Activated CD8-positive, alpha-beta memory T cell treated with anti-CD3 and anti-CD28 coated beads, Interleukin-2, amount 50 U/mL, for 1 hour (primary cell): ENCODE measurements around the gene PWP2.
"Not testable (repeated sequence)": the region's sequence is repeated elsewhere in the genome, so short reads cannot be mapped to it uniquely, and the experiment has no call there.

Experiments
- DNase-seq: peaks from one replicate; pipeline ENCODE4 v3.0.0-alpha.2; 2020; ENCODE audit errors: extremely low read depth

PWP2 gene

DNA sequence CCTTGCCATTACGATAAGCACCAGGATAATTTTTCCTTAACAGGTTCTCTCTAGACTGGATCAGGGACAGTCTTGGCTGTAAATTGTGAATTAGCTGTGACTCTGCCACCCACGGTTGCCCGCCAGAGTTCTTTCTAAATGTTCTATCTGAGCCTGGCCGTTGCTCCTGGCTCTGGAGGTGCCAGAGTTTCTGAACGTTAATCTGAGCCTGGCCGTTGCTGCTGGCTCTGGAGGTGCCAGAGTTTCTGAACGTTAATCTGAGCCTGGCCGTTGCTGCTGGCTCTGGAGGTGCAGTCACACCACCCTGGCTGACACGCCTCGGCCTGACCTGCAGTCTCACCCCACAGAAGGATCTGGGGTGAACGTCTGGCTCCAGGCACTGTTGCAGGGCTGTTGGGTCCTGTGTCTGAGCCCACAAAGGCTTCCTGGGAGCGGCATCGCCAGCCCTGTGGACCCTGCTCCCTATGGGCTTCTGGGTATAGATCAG lies 56.0 kb downstream of the PWP2 start:
- DNase-seq, result not testable (repeated sequence)

DNA sequence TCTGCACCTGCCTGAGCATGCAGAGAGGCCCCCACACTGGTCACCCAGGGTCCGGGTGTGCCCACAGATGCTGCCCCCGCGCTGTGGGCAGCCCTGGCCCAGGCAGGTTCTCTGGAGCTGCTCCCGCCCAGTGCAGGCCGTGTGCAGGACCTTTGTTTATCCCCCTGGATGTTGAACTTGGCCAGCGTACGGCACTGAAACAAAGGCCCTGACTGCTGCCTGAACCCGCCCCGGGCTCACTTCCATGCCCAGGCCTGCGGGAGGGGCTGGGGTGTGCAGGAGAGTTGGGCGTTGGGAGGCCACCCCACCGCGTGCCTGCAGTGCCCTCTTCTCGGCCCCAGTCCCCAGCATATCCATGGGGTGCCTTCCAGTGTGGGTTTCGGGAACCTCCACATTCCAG lies 58.7 kb downstream of the PWP2 start:
- not testable (repeated sequence) for DNase-seq

DNA sequence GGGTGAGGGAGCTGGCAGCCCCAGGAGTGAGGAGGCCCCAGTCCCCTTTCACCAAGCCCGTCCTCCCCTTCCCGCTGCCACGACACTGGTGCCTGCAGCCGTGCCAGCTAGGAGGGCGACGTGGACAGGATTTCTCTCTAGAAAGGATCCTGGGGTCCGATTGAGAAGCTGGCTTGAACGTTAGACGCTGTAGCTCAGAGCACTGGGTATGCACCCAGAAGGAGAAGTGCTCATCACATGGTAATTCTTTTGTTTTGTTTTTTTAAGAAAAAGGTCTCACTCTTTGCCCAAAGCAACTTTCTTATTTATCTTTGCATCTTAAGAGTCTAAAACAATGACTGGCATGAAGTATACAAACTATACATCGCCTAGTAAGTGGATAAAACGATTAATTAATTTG lies 60.3 kb downstream of the PWP2 start:
- DNase-seq, result not testable (repeated sequence)

DNA sequence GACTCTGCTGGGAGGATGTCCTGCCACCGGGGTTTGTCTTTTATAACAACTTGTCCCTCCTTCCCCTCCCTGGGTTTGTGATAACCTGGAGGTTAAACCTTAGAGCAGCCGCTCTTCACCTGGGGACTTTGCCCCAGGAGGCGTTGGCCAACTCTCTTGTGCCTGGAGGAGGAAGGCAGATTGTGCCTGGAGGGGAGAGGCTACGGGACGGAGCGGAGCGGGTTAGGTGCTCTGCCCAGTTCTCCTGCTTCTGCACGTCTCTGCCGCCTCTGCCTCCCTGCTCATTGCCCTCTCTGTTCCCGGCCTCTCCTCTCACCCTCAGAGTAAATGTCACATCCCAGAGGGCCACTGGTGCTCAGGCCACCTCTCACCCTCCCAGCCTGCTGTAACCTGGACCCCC lies 63.1 kb downstream of the PWP2 start:
- DNase-seq, result not testable (repeated sequence)

DNA sequence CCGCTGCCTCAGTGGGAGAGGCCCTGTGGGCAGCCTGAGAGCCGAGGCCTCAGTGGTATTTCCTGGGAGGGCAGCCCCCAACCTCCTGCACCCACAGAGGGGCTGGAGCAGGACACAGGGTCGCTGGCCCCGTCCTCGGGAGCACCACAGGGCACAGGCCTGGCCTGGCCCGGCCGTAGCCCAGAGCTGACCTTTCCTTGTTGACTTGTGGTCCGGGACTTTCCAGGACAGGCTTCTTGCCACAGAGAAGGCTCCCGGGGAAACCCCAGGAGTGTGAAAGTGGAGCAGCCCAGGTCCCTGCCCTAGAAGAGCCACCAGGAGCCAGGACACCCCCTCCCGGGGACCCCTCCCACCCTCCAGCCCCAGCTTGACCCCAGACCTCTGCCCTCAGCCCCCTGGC lies 63.7 kb downstream of the PWP2 start:
- DNase-seq, result not testable (repeated sequence)

DNA sequence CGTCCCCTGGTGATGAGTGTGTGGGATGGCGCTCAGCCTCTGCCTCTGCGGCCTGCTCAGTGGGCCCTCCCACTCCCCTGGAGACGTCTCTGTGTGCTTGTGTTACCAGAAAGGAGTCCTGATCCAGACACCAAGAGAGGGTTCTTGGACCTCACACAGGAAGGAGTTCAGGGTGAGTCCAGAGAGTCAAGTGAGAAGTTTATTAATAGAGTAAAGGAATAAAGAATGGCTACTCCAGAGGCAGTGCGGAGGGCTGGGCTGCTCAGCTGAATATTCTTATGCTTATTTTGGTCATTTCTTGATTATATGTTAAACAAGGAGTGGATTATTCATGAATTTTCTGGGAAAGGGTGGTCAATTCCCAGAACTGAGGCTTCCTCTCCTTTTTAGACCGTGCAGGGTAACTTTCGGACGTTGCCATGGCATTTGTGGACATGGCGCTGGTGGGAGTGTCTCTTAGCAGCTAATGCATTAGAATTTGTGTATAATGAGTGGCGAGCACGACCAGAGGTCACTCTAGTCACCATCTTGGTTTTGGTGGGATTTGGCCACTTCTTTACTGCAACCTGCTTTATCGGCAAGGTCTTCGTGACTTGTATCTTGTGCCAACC lies 64.9 kb downstream of the PWP2 start:
- not testable (repeated sequence) for DNase-seq

DNA sequence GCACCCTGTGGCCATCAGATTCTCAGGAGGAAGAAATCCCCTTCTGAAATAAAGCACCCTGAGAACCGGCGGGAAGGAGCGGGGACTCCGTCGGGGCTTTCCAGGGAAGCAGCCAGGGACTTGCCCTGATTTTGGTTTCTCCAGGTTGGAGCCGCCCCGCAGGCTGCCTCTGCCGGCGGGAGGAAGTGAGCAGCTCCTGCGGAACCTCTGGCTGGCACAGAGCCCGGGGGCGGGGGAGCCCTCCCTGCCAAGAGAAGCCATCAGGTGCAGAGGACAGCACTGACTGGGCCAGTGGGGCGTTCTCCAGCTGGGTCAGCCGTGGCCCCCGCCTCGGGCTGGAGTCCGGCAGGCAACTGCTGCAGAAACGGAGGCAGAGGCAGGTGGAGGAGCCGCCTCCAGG lies 65.5 kb downstream of the PWP2 start:
- not testable (repeated sequence) for DNase-seq

DNA sequence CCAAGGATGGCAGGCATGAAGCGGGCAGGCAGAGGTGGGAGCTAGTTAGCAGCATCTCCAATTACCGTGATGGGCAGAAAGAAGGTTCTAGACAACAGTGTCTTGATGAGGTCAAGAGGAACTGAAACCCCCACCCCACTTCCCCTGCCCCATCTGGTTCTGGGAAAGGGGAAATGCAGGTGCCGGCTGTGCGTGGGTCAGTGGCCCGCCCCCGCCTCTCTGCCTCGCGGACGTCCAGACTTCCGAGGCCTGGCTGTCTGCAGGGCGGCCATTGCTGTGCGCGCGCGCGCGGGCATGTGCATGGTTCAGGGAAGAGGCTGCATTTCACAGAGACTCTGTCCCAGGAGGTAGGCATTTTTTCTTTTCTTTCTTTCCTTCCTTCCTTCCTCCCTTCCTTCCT lies 68.0 kb downstream of the PWP2 start:
- DNase-seq, result not testable (repeated sequence)

DNA sequence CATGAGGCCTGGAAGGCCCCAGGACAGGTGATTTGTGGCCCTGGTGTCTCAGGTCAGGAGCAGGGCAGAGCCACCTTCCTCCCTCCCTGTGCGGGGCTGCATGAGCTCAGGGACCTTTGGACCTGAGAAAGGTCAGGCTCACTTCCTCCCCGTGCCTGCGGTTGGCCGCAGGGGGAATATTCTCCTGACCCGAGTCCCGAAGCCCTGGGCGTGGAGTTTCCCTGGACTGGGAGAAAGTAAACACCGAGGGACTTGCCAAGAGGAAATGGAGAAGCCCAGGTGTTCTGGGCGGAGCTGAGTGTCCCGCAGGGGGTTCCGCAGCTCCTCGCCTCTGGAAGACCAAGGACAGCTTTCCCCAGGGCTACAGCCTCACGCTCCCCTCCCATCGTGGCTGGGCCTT lies 68.9 kb downstream of the PWP2 start:
- not testable (repeated sequence) for DNase-seq
